IMR-90 (cell line): Measurements from ENCODE around the gene LARGE2. TPM values are rescaled to one million over a fixed set of nuclear protein-coding genes. Genes with fewer than 3 reads are reported as not detected.

Experiments
- ATAC-seq: fragments of 200-7000 bp; cut with Tn5 transposase; 2 replicates; pipeline ENCODE4 v1.9.1; 2020; ENCODE audit warnings: low read depth, mild to moderate bottlenecking, moderate library complexity
- BruUV-seq: library from RNA; stranded (reverse); fragments of 400-500 nt; replicated peaks from 2 replicates; lab custom pipeline; 2021; lab: Mats Ljungman, UMichigan
- CTCF ChIA-PET: fragments of 300-600 bp; formaldehyde crosslinking; extraction: SDS; loops from one replicate; lab custom pipeline; 2021; ENCODE audit warnings: antibody characterized with exemption; lab: Yijun Ruan, JAX
- POLR2A ChIA-PET: fragments of 300-600 bp; sonication (Branson Sonifier 250); formaldehyde crosslinking; loops from one replicate; lab custom pipeline; 2022; ENCODE audit warnings: antibody characterized with exemption; ENCODE audit not compliant: unreplicated experiment; lab: Charles Lee
- DNase-seq: peaks from one replicate; pipeline ENCODE4 v3.0.0; 2013
- H2AFZ ChIP-seq: replicated peaks from 2 replicates; pipeline ENCODE3; 2013; ENCODE audit warnings: low read length, mild to moderate bottlenecking; ENCODE audit not compliant: poor library complexity
- H2AK5ac ChIP-seq: 2 replicates; pipeline ENCODE4 v1.6.1; 2013; ENCODE audit warnings: low read depth, low read length, inconsistent platforms
- H2AK9ac ChIP-seq: replicated peaks from 2 replicates; pipeline ENCODE3; 2013; ENCODE audit warnings: mild to moderate bottlenecking, low read depth, low read length, moderate library complexity; ENCODE audit not compliant: poor library complexity
- H2BK120ac ChIP-seq: 2 replicates; pipeline ENCODE4 v1.6.1; 2013; ENCODE audit warnings: low read depth, low read length, inconsistent platforms
- H2BK15ac ChIP-seq: 3 replicates; pipeline ENCODE4 v1.6.1; 2013; ENCODE audit warnings: low read depth, low read length, inconsistent platforms
- H2BK20ac ChIP-seq: 2 replicates; pipeline ENCODE4 v1.6.1; 2013; ENCODE audit warnings: low read depth, mild to moderate bottlenecking, inconsistent platforms, low read length, moderate library complexity
- H2BK5ac ChIP-seq: 2 replicates; pipeline ENCODE4 v1.6.1; 2013; ENCODE audit warnings: mild to moderate bottlenecking, low read depth, low read length, inconsistent platforms; ENCODE audit not compliant: poor library complexity, severe bottlenecking
- H3K14ac ChIP-seq: replicated peaks from 2 replicates; pipeline ENCODE4 v1.6.1; 2013; ENCODE audit warnings: low read depth, low read length, inconsistent platforms
- H3K18ac ChIP-seq: 2 replicates; pipeline ENCODE4 v1.6.1; 2013; ENCODE audit warnings: low read depth, low read length, control low read depth
- H3K23ac ChIP-seq: 2 replicates; pipeline ENCODE4 v1.6.1; 2013; ENCODE audit warnings: low read depth, low read length, inconsistent platforms
- H3K27ac ChIP-seq: 2 replicates; pipeline ENCODE4 v1.5.1; 2013; ENCODE audit warnings: mild to moderate bottlenecking, control low read depth, low read length; ENCODE audit not compliant: insufficient read depth
- H3K27me3 ChIP-seq: 2 replicates; pipeline ENCODE4 v1.6.1; 2013; ENCODE audit warnings: low read length; ENCODE audit not compliant: control insufficient read depth, insufficient read depth
- H3K36me3 ChIP-seq: 2 replicates; pipeline ENCODE4 v1.6.1; 2013; ENCODE audit warnings: low read length, mixed read lengths; ENCODE audit not compliant: control insufficient read depth, insufficient read depth
- H3K4ac ChIP-seq: 2 replicates; pipeline ENCODE4 v1.6.1; 2013; ENCODE audit warnings: low read depth, low read length, inconsistent platforms
- H3K4me1 ChIP-seq: 2 replicates; pipeline ENCODE4 v1.6.1; 2013; ENCODE audit warnings: low read length, mixed read lengths; ENCODE audit not compliant: control insufficient read depth, insufficient read depth
- H3K4me2 ChIP-seq: 2 replicates; pipeline ENCODE4 v1.6.1; 2013; ENCODE audit warnings: low read depth, mild to moderate bottlenecking, control low read depth, low read length, moderate library complexity
- H3K4me3 ChIP-seq: 2 replicates; pipeline ENCODE4 v1.5.1; 2013; ENCODE audit warnings: low read depth, mild to moderate bottlenecking, control low read depth, low read length, moderate library complexity; ENCODE audit not compliant: insufficient read depth
- H3K56ac ChIP-seq: 2 replicates; pipeline ENCODE4 v1.6.1; 2013; ENCODE audit warnings: low read length, inconsistent platforms; ENCODE audit not compliant: insufficient read depth; ENCODE audit errors: extremely low read depth
- H3K79me1 ChIP-seq, 2 experiments: 2 replicates each; pipeline ENCODE4 v1.6.1; 2013; ENCODE audit warnings: low read length in 2 of 2, inconsistent platforms in 1 of 2, low read depth in 1 of 2
- H3K9ac ChIP-seq: 2 replicates; pipeline ENCODE4 v1.6.1; 2013; ENCODE audit warnings: low read depth, low read length, control low read depth
- H3K9me1 ChIP-seq: 2 replicates; pipeline ENCODE4 v1.6.1; 2013; ENCODE audit warnings: low read length, inconsistent platforms; ENCODE audit not compliant: insufficient read depth
- H3K9me3 ChIP-seq: 2 replicates; pipeline ENCODE4 v1.6.1; 2013; ENCODE audit warnings: low read length; ENCODE audit not compliant: control insufficient read depth, insufficient read depth
- H4K20me1 ChIP-seq: 2 replicates; pipeline ENCODE4 v1.6.1; 2013; ENCODE audit warnings: low read length, inconsistent platforms; ENCODE audit not compliant: insufficient read depth
- H4K5ac ChIP-seq: 2 replicates; pipeline ENCODE4 v1.6.1; 2013; ENCODE audit warnings: mild to moderate bottlenecking, low read depth, low read length, control low read depth
- H4K8ac ChIP-seq, 2 experiments: 2 replicates each; pipeline ENCODE4 v1.6.1; 2013; ENCODE audit warnings: low read depth in 2 of 2, low read length in 2 of 2, control low read depth in 1 of 2, inconsistent platforms in 1 of 2
- H4K91ac ChIP-seq: 2 replicates; pipeline ENCODE4 v1.6.1; 2013; ENCODE audit warnings: low read depth, low read length, inconsistent platforms; ENCODE audit not compliant: insufficient read depth
- BHLHE40 ChIP-seq: fragments of 150-350 bp; IDR thresholded peaks from 2 replicates; pipeline ENCODE4 v1.6.1; 2016; ENCODE audit warnings: mild to moderate bottlenecking, low read depth, low read length
- CEBPB ChIP-seq: IDR thresholded peaks from 2 replicates; pipeline ENCODE4 v1.6.1; 2012; ENCODE audit warnings: low read depth, low read length, improper control_type of control experiment
- CTCF ChIP-seq: conservative IDR thresholded peaks from 2 replicates; pipeline ENCODE4 v1.5.1; 2012; ENCODE audit warnings: mild to moderate bottlenecking, low read depth, low read length, improper control_type of control experiment
- FOS ChIP-seq: fragments of 150-350 bp; IDR thresholded peaks from 2 replicates; pipeline ENCODE4 v1.6.1; 2016; ENCODE audit warnings: low read depth, low read length
- MAFK ChIP-seq: IDR thresholded peaks from 2 replicates; pipeline ENCODE4 v1.6.1; 2012; ENCODE audit warnings: low read depth, low read length, improper control_type of control experiment
- MAZ ChIP-seq: IDR thresholded peaks from 2 replicates; pipeline ENCODE4 v1.6.1; 2012; ENCODE audit warnings: low read depth, mild to moderate bottlenecking, low read length, improper control_type of control experiment, moderate library complexity, borderline replicate concordance
- MXI1 ChIP-seq: IDR thresholded peaks from 2 replicates; pipeline ENCODE4 v1.6.1; 2012; ENCODE audit warnings: low read depth, mild to moderate bottlenecking, low read length, moderate library complexity, borderline replicate concordance
- NFE2L2 ChIP-seq: fragments of 150-350 bp; IDR thresholded peaks from 2 replicates; pipeline ENCODE4 v1.6.1; 2016; ENCODE audit warnings: low read depth, mild to moderate bottlenecking, low read length
- RAD21 ChIP-seq: IDR thresholded peaks from 2 replicates; pipeline ENCODE4 v1.6.1; 2012; ENCODE audit warnings: low read length, improper control_type of control experiment
- RCOR1 ChIP-seq: IDR thresholded peaks from 2 replicates; pipeline ENCODE4 v1.6.1; 2012; ENCODE audit warnings: mild to moderate bottlenecking, low read length, improper control_type of control experiment; ENCODE audit not compliant: insufficient replicate concordance
- RFX5 ChIP-seq: IDR thresholded peaks from 2 replicates; pipeline ENCODE4 v1.8.0; 2012; ENCODE audit warnings: low read depth, mild to moderate bottlenecking, low read length, moderate library complexity
- SMC3 ChIP-seq: fragments of 150-350 bp; IDR thresholded peaks from 2 replicates; pipeline ENCODE4 v1.6.1; 2016; ENCODE audit warnings: low read depth, mild to moderate bottlenecking, antibody characterized with exemption, low read length, moderate library complexity
- USF2 ChIP-seq: fragments of 150-350 bp; IDR thresholded peaks from 2 replicates; pipeline ENCODE4 v1.6.1; 2017; ENCODE audit warnings: mild to moderate bottlenecking, antibody characterized with exemption, low read length, low read depth
- WGBS, 2 experiments: methylation state at CpG; one replicate each; pipeline versions ENCODE4 v1.1.5 to v1.1.7; 2013; ENCODE audit warnings: missing lambda C conversion rate in 2 of 2; ENCODE audit not compliant: insufficient read length in 1 of 2; ENCODE audit errors: extremely low coverage in 2 of 2; 5-methylcytosine and 5-hydroxymethylcytosine counted together
- dilution Hi-C: fragments of 300-500 bp; cut with HindIII; formaldehyde crosslinking; loops from one replicate; pipeline ENCODE4 v1.14.3; 2018; ENCODE audit warnings: low sequenced_read_pairs; ENCODE audit not compliant: unreplicated experiment
- in situ Hi-C: fragments of 300-500 bp; cut with MboI; formaldehyde crosslinking; loops from 3 replicates; pipeline ENCODE4 v1.14.3; 2019; ENCODE audit warnings: low sequenced_read_pairs, inconsistent platforms, mixed read lengths
- intact Hi-C: fragments of 100-400 bp; cut with micrococcal nuclease; formaldehyde crosslinking; loops from 2 replicates; pipeline ENCODE4 v1.10.0; 2022
- polyA plus RNA-seq, 3 experiments: library from polyadenylated mRNA; depleted of rRNA; stranded (reverse); fragments of >200 nt; gene quantifications; 2 replicates each; pipeline ENCODE4 v1.2.3, GENCODE V29; 2012; ENCODE audit warnings: low replicate concordance in 1 of 3
- total RNA-seq: library from RNA; depleted of rRNA; stranded (reverse); fragments of >200 nt; gene quantifications from 2 replicates; pipeline ENCODE4 v1.2.3, GENCODE V29; 2012

Gene LARGE2
- total and polyA plus RNA-seq, 2 of the 4 experiments (the other 2 are of a cell fraction) = 0.03 TPM; not detected in 1

- Histone ChIP-seq H3K4me3 (no peak overlapping the region), H3K4ac (no peak overlapping the region), H3K18ac (no peak overlapping the region), H3K27me3 (peaks cover 2% of the 10 kb centered on the region; the same call in 1 of the 2 replicates), H3K79me1 (no peaks in the 10 kb centered on the region), H4K8ac (no peak overlapping the region), H2BK5ac (no peak overlapping the region), H3K9me1 (no peaks in the 10 kb centered on the region), H4K5ac (no peak overlapping the region), H2BK20ac (no peak overlapping the region), H3K36me3 (peaks cover 42% of the 10 kb centered on the region), H3K4me2 (no peak overlapping the region), H3K56ac (no peak overlapping the region), H4K20me1 (peaks cover 7% of the 10 kb centered on the region; the same call in 1 of the 2 replicates), H3K9me3 (no peaks in the 10 kb centered on the region), H2AFZ (no peak overlapping the region), H2BK15ac (no peak overlapping the region), H3K27ac (no peak overlapping the region), H2BK120ac (no peak overlapping the region), H2AK9ac (no peak overlapping the region), H3K9ac (no peak overlapping the region), H4K91ac (no peak overlapping the region), H3K4me1 (no peaks in the 10 kb centered on the region; the same call in 1 of the 2 replicates), H2AK5ac (no peak overlapping the region), H3K23ac (no peak overlapping the region), H3K14ac (no peak overlapping the region)
- TF ChIP-seq CEBPB (no peak), FOS (no peak), MXI1 (no peak), MAZ (no peak), RCOR1 (no peak), RFX5 (no peak), BHLHE40 (no peak), NFE2L2 (no peak), MAFK (no peak), USF2 (no peak), SMC3 (no peak), RAD21 (no peak), CTCF (no peak)
- intact Hi-C loops = no loop called here
- in situ Hi-C loops = no loop called here
- dilution Hi-C loops = no loop called here
- ChIA-PET POLR2A (no interaction called here), CTCF (no interaction called here)
- DNase-seq (no peak), ATAC-seq (no peak)
- no TSS peak for BruUV-seq
- 100% methylated on average over 4 of the region's 10 CpGs; no CpG with 5 or more reads in 1 of the 2 experiments for WGBS, 2 experiments
These were observed 9.3 kb downstream of the LARGE2 start for GRCh38 chr11:45931739-45932138.
